NCI-H446 treated with DMSO at 0.1 percent for 48 hours (cell line): ENCODE measurements around the gene ALLC.

ENCODE experiments used
- DNase-seq: peaks from one replicate; lab custom pipeline; 2025; lab: John Stamatoyannopoulos, UW

Gene ALLC

DNA sequence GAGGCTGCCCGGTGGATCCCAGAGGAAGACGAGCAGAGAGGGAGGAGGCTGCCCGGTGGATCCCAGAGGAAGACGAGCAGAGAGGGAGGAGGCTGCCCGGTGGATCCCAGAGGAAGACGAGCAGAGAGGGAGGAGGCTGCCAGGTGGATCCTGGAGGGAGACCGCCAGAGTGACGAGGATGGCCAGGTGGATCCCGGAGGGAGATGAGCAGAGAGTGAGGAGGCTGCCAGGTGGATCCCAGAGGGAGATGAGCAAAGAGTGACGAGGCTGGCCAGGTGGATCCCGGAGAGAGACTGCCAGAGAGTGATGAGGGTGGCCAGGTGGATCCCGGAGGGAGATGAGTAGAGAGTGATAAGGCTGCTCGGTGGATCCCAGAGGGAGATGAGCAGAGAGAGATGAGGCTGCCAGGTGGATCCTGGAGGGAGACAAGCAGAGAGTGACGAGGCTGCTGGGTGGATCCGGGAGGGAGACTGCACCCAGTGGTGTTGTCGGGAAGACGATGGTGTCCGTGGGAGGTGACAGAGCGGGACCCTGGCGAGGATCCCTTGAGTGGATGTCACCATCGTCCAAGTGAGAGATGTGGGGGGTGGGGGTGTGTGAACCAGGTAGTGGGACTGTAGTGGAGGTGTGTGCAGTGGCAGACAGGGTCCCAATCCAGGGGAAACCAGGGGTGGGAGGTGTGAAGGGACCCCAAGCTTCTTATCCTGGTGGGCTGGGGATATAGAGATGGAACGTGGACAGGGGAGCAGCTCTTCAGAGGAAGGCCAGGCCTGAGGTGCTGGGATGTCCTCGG, 67.7 kb downstream of the ALLC start:
- DNase-seq: no peak

- DNase-seq: no peak
Measured at GRCh38 chr2:3726511-3726910, 68.5 kb downstream of the ALLC start.

- no peak for DNase-seq
Measured at GRCh38 chr2:3727397-3728045, 69.5 kb downstream of the ALLC start.

DNA sequence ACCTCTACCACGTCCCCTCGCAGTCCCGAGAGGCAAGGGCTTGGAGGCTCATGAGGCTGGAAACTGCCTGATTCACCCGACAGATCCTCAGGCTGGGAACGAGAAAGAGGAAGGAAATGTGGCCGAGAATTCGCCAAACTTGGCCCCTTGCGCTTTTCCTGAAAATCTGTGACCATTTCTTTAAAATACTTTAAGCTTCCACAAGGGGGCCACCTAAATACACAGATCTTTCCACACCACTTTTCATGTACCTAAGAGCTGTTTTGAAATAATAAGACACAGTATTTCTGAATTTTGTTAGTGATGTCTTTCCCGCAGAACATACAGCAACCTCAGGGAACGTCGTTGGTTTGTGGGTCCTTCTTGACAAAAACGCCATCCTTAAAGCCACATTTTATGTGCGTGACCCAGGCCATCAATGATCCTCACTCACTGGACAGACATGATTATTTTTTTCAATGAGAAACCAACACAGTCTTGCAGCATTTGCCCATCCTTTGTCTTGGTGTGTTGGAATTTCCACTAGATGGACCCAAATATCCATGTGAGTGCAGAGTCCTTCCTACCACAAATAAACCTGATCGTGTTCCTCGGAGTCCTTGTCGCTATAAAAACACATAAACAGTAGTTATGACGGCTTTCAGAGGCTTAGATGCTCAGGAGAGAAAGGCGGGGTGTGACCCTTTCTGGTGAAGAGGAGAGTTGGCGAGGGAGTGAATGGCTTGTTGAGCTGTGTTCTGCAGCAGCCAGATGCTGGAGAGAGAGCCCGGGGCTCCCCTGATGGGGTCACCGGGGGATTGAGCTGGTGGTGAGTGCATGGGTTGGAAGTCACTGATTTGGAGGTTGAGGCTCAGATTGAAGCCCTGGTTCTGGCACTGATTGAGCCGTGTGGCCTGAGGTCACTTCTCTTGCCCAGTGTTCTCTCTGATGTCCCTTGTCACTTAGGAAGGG, 70.4 kb downstream of the ALLC start:
- DNase-seq: no peak

DNA sequence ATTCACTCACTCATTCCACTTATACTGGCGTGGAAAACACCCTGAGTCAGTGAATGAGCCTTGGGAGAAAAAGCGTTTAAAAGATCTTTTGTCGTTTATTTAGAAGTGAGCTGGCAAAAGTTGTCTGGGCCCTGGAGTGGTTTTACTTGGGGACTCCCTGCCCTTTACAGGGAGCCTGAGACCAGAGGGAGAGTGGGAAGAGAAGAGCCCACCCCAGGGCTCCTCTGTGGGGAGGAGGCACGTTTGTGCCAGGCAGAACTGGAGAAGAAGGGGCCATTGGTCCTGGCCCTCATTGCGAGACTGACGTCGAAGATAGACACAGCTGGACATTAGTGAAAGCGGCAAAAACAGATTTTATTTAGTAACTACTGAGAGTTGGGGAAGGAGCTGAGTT, 71.1 kb downstream of the ALLC start:
- no peak for DNase-seq

- DNase-seq: no peak
Measured at GRCh38 chr2:3729786-3730185, 71.8 kb downstream of the ALLC start.

DNA sequence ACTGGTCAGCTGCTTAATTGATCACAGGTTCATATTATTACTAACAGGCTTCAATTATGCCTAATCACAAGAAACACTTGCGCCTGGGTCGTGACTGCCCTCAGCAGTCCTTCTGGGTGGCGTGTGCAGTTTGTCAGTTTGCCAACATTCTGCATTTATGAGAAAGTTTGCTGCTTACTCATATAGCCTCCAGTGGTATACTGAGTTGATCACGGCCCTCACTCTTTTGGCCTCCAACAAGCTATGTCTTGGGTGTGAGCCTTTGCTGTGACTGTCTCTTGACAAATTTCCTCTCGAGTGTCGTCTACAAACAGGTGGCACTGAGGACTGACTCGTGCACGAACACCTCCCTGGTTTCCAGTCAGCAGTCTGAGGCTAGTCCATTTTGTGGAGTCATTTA, 72.6 kb downstream of the ALLC start:
- no peak for DNase-seq

- DNase-seq: no peak
Measured at GRCh38 chr2:3731829-3732228, 73.8 kb downstream of the ALLC start.

GRCh38 chr2:3736112-3736511, 78.1 kb downstream of the ALLC start:
- DNase-seq: no peak

DNA sequence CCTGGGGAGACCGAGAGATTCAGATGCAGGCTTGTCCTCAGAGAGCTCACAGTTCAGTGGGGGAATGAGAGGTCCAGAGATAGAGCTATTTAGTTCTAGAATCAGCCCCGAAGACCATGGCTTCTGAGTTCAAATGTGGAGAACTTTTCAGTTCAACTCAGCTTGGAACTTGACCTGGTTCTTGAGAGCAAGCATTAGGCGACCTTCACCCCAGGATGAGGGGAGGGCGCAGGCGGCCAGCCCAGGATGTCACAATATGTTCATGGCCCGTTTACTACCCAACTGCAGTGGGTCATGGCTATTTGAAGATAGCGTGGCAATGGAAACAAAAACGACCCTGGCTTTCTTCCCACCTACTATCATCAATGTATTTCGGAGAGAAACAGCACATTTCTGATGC, 79.1 kb downstream of the ALLC start:
- no peak for DNase-seq

DNA sequence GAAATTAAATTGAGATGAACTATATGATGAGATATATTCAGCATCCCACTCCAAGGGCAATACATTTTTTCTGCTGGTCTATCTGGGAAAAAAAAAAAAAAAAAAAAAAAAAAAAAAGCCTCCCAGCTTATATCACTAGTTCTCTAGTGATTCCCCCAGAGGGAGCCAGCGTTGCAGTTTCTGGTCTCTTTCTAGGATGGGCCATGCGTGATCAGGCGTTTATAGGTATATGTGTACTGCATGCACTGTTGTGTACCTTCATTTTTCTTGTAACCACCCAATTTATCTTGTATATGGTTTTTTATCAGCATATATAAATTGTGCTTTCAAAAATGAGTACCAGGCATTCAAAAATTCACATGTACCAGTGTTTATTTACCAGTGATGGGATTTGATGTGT, 80.5 kb downstream of the ALLC start:
- DNase-seq: no peak

DNA sequence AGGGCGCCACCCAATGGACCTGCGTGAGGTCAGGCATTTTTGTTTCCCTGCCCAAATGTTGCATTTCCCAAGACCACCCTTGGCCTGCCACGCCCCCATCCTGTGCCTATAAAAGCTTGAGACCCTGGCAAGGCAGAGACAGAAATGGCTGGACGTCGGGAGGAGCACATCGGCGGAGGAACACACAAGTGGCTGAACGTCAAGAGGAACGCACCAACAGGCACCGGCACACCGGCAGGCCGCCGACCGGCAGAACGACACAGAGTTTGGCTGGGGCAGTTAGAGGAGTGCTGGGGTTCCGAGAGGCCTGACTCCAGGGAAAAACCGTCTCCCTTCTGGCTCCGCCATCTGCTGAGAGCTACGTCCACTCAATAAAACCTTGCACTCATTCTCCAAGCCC, 81.3 kb downstream of the ALLC start:
- no peak for DNase-seq

- no peak for DNase-seq
Measured at GRCh38 chr2:3741396-3741795, 83.4 kb downstream of the ALLC start.

GRCh38 chr2:3741867-3742602, 84.0 kb downstream of the ALLC start:
- no peak for DNase-seq

DNA sequence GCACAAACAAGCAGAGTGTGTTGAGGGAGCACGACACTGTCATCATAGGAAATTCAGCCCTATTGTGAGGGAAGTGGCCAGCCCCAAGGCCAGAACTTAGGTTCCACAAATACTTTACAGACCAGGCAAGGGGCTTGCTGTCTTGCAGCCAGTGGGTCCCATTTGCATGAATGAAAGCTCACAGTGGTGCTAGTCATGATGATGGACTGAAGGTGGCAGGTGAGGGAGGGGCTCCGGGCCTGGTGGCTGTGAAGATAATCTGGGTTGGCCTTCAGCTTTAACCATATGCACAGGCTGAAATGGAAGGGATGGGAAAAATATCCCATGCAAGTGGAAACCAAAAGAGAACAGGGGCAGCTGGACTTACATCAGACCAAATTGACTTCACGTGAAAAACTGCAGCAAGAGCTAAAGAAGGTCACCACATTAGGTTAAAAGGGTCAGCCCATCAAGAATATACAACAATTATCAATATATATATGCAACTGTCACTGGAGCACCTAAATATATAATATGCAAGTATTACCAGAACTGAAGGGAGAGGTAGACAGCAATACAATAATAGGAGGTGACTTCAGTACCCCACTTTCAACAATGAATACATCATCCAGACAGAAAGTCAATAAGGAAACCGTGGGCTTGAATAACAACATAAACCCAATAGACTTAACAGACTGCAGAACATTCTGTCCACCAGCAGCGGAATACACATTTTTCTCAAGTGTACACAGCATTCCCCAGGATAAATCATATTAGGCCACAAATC, 84.9 kb downstream of the ALLC start:
- no peak for DNase-seq

- DNase-seq: no peak
Measured at GRCh38 chr2:3743951-3744555, 86.1 kb downstream of the ALLC start.

DNA sequence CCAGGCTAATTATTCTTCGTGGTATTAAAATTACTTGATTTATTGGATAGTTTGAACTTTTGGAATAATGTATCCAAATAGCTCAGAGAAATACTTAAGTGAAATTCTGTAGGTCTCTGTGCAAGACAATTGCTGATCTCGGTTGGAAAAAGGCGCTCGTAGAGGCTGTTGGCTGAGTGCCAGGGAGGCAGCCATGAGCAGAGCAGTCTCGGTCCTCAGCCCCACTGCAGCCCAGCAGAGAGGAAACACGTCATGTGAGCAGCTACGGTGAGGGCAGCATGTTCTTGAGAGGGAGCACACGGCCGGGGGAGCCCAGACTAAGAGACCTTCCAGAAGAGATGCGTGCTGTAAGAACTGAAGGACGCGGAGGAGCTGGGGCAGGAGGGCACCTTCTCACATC, 87.9 kb downstream of the ALLC start:
- DNase-seq: no peak

DNA sequence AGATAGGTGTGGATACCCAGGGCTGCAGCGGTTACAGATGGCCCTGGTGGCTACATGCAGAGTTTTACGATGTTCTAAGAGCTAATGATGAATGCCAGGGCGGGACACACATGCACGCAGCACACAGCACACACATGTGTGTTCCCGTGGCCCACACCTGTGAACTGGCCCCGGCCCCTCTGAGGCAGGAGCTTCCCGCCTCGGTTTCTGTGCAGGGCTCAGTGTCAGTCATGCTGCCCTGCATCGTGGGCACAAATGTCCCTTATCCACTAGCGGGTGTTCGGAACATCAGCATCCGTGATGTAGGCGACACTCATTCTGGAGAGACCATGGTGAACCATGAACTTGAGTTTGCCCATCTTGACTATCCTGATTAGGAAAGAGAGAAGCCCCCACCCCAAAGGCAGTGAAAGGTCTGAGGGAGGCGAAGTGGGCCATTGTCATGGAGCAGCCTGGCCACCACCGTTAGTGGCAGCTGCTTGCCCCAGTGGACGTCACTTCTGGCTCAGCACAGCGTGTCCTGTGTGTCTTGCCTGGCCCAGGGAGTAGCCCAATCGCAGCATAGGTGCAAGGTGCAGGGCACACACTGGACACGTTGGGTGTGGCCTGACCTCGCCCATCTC, 89.1 kb downstream of the ALLC start:
- no peak for DNase-seq

GRCh38 chr2:3747826-3748225, 89.8 kb downstream of the ALLC start:
- DNase-seq: no peak

DNA sequence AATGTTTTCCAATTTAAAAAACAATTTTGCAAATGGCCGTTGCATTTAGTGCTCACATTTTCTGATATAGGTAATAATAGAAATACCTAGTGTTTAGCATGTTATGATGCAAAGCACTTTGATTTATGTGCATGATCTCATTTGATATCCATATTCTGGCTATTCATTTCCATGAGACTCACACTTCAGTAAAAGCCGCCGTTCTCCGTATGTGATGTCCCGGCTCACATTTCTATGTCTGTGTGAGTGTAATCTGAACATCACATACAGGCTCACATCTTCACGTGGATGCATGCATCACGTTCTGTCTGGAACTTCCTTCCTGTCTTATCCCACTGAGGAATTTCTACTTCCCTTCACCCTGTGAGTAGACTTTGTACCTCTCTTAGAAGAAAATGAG, 91.2 kb downstream of the ALLC start:
- DNase-seq: no peak
